Left ventricle myocardium inferior (tissue), 1 donor: ENCODE measurements around the gene SYNE1. TPM values are rescaled to one million over a fixed set of nuclear protein-coding genes. Genes with fewer than 3 reads are reported as not detected.

Source experiments
- DNase-seq: peaks from one replicate; pipeline ENCODE4 v3.0.0-alpha.2; 2020
- H3K27ac ChIP-seq: fragments of 200-600 bp; replicated peaks from 2 replicates; pipeline ENCODE4 v1.8.0; 2021
- H3K27me3 ChIP-seq: fragments of 200-600 bp; 2 replicates; pipeline ENCODE4 v1.8.0; 2021; ENCODE audit warnings: low read depth
- H3K36me3 ChIP-seq: fragments of 200-600 bp; 2 replicates; pipeline ENCODE4 v1.8.0; 2021
- H3K4me1 ChIP-seq: fragments of 200-600 bp; 2 replicates; pipeline ENCODE4 v1.8.0; 2021
- H3K4me3 ChIP-seq: fragments of 200-600 bp; 2 replicates; pipeline ENCODE4 v1.8.0; 2021; ENCODE audit warnings: mild to moderate bottlenecking, moderate library complexity
- H3K9me3 ChIP-seq: fragments of 200-600 bp; replicated peaks from 2 replicates; pipeline ENCODE4 v1.8.0; 2021
- intact Hi-C: fragments of 100-400 bp; cut with micrococcal nuclease; formaldehyde crosslinking; loops from one replicate; pipeline ENCODE4 v1.11.0; 2022
- total RNA-seq: library from RNA; stranded (reverse); fragmentation: NEBNext Ultra II Directional; extraction: Animal tissue kit (Norgen Biotek cat#: 25700); gene quantifications from one replicate; pipeline ENCODE4 v1.2.1, GENCODE V29; 2021
- TF ChIP-seq, protein P1 (sequence below): fragments of 200-600 bp; IDR thresholded peaks from 2 replicates; pipeline ENCODE4 v1.8.0; 2021; ENCODE audit warnings: antibody characterized with exemption, mild to moderate bottlenecking, borderline replicate concordance
- donor health status: DM: no; HTN: yes; CAD: no; lungs with severe emphysema.

Gene SYNE1
- total RNA-seq, 1 donor from 2014 or later, result 105 TPM

DNA sequence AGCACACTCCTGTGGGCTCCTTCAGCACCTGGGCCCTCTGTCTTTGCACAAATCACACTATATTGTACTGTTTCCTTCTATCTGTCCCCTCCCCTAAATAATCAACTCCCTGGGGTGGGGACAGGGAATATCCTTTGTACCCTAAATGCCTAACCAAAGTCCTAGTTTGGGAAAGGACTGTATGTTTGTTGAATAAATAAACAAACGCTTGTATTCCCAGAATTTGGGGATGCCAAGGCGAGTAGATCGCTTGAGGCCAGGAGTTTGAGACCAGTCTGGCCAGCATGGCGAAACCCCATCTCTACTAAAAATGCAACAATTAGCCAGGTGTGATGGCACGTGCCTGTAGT is 322.7 kb downstream of the SYNE1 start:
- intact Hi-C loops, result no loop called here
- DNase-seq, result no peak
- Histone ChIP-seq H3K27me3 (no peaks in the 10 kb centered on the region), H3K4me3 (no peak overlapping the region), H3K36me3 (peaks cover 66% of the 10 kb centered on the region), H3K27ac (peak overlapping the region; percentile 82), H3K9me3 (no peaks in the 10 kb centered on the region), H3K4me1 (peaks cover 58% of the 10 kb centered on the region)
- TF ChIP-seq, protein P1, sequence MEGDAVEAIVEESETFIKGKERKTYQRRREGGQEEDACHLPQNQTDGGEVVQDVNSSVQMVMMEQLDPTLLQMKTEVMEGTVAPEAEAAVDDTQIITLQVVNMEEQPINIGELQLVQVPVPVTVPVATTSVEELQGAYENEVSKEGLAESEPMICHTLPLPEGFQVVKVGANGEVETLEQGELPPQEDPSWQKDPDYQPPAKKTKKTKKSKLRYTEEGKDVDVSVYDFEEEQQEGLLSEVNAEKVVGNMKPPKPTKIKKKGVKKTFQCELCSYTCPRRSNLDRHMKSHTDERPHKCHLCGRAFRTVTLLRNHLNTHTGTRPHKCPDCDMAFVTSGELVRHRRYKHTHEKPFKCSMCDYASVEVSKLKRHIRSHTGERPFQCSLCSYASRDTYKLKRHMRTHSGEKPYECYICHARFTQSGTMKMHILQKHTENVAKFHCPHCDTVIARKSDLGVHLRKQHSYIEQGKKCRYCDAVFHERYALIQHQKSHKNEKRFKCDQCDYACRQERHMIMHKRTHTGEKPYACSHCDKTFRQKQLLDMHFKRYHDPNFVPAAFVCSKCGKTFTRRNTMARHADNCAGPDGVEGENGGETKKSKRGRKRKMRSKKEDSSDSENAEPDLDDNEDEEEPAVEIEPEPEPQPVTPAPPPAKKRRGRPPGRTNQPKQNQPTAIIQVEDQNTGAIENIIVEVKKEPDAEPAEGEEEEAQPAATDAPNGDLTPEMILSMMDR, result no peak

DNA sequence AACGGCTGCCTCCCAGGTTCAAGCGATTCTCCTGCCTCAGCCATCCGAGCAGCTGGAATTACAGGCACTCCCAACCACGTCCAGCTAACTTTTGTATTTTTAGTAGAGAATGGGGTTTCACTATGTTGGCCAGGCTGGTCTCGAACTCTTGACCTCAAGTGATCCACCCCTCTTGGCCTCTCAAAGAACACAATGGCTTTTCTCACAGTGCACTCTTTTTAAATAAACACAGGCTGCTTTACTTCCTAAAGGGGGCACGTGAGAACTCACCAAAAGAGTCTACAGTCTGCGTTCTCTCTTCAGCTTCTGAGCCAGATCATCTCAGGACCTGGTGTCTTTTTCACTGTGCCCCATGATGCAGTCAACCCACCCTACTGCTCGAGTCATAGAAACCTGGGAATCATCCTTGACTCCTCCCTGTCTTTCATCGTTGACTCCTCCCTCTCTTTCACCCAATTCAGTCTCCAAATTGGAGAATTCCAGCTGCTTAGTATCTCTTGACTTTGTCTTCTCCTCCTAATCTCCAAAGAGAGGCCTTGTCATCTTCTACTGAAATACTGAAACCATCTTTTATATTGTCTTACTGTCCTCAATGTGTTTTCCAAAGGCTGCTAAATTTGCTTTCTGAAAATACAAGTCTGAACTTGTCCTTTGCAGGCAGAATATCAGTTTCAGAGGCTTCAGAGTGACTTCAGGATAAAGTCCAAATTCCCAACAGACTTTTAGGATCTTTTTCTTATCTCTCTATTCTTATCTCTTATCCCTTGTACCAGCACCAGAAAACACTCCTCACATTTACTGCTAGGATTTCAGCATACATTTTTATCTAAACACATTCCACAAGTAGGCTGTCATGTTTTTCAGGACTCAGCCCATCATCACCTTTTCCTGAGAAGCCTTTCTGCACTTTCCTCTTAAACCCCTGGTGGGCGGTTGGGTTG is 323.4 kb downstream of the SYNE1 start:
- TF ChIP-seq, protein P1, result peak; percentile 21
- Histone ChIP-seq H3K4me3 (no peak overlapping the region), H3K4me1 (peaks cover 54% of the 10 kb centered on the region), H3K36me3 (peaks cover 68% of the 10 kb centered on the region), H3K27ac (peak overlapping the region; percentile 82), H3K9me3 (no peaks in the 10 kb centered on the region), H3K27me3 (no peaks in the 10 kb centered on the region)
- intact Hi-C loops, result no loop called here
- DNase-seq, result no peak

DNA sequence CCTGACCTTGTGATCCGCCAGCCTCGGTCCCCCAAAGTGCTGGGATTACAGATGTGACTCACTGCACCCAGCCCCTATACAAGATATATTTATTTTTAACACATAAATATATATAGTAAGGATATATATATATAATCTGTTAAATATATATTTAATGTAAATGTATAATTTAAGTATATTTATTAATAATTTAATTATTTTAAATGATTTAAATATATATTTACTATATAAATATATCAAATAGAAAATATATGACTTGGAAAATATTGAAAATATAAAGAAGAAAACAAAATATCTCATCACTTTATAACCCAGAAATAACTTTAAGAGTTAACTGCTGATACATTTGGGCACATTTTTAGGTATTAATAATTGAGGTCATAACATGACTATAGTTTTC is 324.7 kb downstream of the SYNE1 start:
- Histone ChIP-seq H3K9me3 (no peaks in the 10 kb centered on the region), H3K27me3 (no peaks in the 10 kb centered on the region), H3K36me3 (peaks cover 69% of the 10 kb centered on the region), H3K4me3 (no peak overlapping the region), H3K27ac (no peak overlapping the region), H3K4me1 (peaks cover 43% of the 10 kb centered on the region)
- DNase-seq, result no peak
- intact Hi-C loops, result no loop called here
- TF ChIP-seq, protein P1, result no peak

DNA sequence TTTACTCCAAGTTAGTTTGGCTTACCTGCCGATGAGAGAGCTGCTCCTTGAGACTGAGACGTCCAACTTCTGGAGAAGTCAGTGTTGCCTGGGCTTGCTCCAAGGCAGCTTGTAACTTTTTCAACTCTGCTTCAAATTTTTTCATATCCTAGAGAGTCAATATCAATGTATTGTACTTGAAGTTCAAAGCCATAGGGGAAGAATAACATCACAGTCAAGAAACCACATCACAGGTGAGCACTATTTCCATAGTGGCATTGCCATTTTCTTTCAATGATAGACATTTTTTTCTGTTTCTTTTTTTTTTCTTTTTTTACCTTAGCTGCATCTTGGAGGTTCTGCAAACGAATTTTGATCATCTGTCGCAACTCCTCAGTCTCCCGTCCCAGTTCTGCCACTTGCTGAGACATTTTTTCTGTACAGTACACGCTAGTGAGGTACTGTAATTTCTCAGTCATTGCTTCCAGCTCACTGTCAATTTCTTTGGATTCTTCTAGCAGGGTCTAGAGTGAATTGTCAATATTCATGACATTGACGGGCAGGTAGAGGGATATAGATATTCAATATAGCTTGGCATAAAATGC is 326.7 kb downstream of the SYNE1 start:
- intact Hi-C loops, result no loop called here
- Histone ChIP-seq H3K4me1 (peaks cover 29% of the 10 kb centered on the region), H3K4me3 (no peak overlapping the region), H3K9me3 (no peaks in the 10 kb centered on the region), H3K27ac (no peak overlapping the region), H3K36me3 (peaks cover 67% of the 10 kb centered on the region), H3K27me3 (no peaks in the 10 kb centered on the region)
- TF ChIP-seq, protein P1, result no peak
- no peak for DNase-seq

DNA sequence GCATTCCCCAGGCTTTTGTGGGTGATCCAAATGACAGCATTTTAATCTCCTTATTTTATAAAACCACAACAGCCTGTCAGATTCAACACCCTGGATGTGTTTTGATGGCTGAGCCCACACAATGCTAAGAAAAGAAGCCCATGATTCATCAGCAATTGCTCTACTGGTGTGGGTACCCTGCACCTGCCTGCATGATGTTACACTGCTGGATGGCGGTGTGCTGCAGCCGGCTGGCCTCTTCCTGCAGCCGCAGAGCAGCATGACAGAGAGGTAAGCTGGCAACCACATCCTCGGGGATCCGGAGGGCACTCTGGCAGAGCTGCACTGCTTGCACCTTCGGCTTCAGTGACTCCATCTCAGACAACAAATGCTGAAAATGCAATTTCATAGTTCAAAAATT is 327.5 kb downstream of the SYNE1 start:
- DNase-seq, result no peak

More for the DNA sequence above, 327.5 kb downstream of the SYNE1 start:
- peaks cover 75% of the 10 kb centered on the region for H3K36me3 ChIP-seq
- no peak overlapping the region for H3K27ac ChIP-seq
- H3K9me3 ChIP-seq, result no peaks in the 10 kb centered on the region
- no peak overlapping the region for H3K4me3 ChIP-seq
- peaks cover 21% of the 10 kb centered on the region for H3K4me1 ChIP-seq
- intact Hi-C loops, result no loop called here
- H3K27me3 ChIP-seq, result no peaks in the 10 kb centered on the region
- TF ChIP-seq, protein P1, result no peak
